SW480 (cell line): ENCODE data around the gene VIPAS39.
"Not testable (repeated sequence)": the region's sequence is repeated elsewhere in the genome, so short reads cannot be mapped to it uniquely, and the experiment has no call there.

Experiments used
- DNase-seq: peaks from one replicate; pipeline ENCODE4 v3.0.0-alpha.2; 2016; ENCODE audit warnings: low spot score

The VIPAS39 gene

DNA sequence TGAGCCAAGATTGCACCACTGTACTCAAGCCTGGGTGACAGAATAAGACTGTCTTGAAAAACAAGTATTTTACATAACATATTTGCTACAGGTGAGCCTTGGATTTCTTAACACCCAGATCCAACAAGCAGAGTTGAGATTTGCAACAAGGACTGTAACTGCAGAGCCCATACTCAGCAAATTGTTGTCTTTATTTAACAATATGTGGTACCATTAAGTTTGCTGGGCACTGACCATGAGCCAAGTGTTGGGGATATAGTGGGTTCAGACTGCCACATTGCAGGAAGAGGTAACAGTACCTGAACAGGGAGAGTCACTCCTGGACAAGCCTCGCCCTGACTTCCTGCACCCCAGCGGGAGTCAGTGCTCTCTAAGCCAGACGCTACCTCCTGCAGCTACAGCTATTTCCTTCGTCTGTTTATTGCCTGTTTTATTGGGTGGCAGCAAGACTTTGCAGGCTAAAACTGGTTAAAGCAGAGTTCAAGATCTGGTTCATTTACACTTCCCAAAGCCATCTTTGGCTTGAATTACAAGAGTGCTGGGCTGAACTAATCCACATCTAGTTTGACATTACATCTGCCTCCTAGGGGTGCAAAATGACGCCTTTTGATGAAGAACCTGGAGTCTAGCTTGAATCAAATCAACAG lies 12.9 kb upstream of the VIPAS39 start:
- DNase-seq, result no peak

DNA sequence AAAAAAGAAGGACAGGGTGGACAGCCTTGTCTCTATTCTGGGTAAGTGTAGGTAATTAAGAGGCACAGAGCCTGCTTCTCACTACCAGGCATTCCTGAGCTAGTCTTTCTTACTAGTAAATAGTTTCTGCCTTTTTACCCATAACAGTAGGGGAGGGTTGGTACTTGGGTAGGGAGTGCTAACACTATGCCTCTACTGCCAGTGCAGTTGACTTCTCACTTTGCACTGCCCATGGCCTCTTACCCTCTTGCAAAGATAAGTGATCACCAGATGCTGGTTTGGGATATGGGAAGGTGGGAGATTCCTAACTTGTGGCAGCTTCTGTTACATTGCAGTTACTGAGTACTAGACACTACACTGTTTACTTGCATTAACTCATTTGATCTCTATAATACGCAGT lies 12.1 kb upstream of the VIPAS39 start:
- DNase-seq, result no peak

DNA sequence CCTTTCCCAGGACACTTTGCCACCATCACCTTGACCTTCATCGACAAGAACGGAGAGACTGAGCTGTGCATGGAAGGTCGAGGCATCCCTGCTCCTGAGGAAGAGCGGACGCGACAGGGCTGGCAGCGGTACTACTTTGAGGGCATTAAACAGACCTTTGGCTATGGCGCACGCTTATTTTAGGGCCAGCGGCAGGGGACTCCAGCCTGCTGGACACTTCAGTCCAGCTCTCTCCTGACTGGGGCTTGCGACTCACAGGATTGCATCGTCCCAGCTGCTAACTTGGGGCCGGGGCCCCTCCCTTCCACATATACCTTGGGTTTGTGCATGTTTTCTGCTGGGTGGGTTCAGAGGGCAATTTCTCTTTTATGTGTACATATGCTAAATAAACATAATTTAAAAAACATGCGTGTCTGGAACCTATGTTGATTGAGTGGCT lies 11.7 kb upstream of the VIPAS39 start:
- no peak for DNase-seq

GRCh38 chr14:77467801-77468200 lies 10.4 kb upstream of the VIPAS39 start:
- no peak for DNase-seq

DNA sequence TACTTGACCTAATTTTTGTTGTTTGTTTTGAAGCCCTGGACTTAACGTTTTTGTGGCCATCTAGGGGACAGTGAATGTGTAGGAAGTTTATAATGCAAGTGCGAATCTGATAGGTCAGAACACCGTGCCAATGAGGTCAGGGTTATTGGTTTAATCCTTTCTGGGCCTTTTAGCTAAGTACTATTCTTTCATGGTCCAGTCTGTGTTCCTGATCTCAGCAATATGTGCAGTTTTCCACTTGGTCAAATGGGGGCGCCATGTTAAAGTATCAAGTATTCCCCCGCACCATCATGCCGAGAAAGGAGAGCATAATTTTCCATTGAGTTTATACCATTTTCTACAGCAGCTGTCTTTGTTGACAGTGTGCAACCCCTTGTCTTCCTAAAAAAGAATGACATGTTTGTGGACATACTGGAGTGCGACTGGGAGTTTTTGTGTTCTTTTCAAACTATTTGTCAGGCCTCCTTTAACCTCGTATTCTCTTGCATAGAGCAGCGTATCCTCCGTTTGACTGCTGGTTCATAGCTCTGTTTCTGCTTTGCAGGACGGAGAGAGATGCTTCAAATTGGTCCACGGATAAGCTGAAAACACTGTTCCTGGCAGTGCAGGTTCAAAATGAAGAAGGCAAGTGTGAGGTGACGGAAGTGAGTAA lies 1.8 kb upstream of the VIPAS39 start:
- DNase-seq, result peak; percentile 63

GRCh38 chr14:77458249-77458950 lies 999 bp upstream of the VIPAS39 start:
- DNase-seq, result peak; percentile 64

DNA sequence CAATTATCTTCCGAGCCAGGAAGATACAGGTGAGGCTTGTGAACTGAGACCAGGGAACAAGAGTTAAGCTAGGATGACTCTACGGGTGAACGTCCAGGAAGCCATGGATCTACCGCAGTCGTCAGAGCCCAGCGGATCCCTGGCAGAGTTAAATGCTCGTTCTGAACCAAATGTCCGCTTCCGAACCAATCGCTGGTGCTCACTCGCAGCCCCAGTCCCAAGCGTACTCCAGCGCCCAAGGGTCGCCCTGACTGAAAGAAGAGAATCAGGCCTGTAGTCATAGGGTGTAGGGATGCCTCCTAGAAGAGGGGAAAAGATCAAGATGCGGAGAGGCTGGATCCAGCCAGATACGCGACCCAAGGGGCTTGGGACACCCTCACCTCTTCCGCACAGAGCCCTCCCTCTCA lies 283 bp downstream of the VIPAS39 start:
- DNase-seq, result peak; percentile 55

DNA sequence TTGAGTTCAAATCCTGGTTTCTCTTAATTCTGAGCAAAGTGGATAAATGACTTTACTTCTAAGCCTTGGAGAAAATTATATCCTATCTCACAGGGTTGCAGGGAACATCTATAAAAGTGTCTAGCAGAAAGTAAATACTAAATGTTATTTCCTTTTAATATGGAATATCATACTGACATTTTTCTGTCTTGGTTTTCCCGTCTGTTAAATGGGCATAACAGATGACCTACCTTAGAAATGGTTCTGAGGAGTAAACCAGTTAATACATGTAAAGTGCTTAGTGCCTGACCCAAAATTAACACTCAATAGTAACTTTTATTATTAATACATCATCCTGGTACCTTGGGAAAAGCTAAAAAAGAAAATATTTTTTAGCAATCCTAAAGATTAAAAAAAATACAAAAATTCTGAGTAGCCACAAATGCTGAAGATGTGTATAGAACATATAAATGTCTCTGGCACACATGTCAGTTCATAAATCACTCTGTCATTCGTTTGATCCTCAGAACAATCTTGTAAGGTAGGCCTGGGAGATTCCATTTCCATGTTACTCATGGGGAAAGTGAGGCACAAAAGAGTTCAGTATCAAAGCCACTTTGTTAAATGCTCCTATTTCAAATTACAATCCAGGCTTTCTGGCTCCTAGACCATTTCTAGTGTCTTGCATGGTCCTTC lies 1.3 kb downstream of the VIPAS39 start:
- DNase-seq, result no peak

DNA sequence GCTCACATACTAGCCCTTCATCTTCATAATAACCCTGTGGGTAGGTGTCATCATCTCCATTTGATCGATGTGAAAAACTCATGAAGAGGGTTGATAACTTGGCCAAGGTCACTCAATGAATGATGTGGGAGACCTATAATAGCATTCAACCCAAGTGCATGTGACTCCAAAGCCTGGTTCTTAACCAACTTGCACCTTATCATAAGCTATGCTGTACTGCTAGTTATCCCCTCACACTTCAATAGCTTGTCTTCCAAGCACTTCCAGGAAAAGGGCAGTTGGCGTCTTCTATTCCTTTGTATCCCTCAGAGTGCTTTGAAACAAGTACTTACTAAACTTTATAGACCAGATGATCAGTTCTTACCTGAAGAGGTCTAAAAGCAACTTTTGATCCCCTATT lies 15.2 kb downstream of the VIPAS39 start:
- DNase-seq, result no peak

GRCh38 chr14:77439861-77440260 lies 17.5 kb downstream of the VIPAS39 start:
- DNase-seq, result no peak

DNA sequence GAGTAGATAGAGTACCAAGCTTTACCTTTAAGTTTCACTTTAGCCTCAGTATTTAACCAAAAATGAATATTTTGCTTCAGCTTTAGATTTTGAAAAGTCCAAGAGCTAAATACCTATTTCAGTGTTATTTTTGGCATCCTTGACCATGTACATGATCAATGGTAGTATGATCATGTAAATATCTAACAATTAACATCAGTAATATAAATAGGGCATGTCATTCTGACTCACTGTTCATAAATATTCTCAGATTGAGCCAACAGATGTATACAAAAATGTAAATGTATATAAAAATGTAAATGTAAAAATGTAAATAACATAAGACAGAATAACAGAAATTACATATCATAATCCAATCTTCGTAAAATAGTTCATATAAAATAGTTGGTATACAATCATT lies 18.8 kb downstream of the VIPAS39 start:
- DNase-seq, result no peak

DNA sequence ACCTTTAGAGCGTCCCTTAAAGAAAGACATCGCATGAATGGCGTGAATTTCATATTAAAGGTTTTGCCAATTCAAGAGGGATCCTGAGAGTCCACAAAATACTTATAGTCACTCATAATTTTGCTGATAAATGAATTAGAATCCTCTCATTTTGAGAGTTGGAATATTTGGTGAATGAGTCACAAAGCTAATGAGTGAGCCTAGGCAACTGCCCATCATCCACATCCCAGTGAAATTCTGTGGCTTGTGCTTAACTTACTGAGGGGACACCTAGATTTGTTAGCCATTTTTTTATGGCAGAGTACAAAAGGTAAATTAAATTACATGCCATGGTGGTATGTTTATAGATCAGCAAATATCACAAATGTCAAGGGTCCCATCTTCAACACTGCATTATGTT lies 21.4 kb downstream of the VIPAS39 start:
- no peak for DNase-seq

GRCh38 chr14:77426396-77426795 lies 31.0 kb downstream of the VIPAS39 start:
- no peak for DNase-seq

DNA sequence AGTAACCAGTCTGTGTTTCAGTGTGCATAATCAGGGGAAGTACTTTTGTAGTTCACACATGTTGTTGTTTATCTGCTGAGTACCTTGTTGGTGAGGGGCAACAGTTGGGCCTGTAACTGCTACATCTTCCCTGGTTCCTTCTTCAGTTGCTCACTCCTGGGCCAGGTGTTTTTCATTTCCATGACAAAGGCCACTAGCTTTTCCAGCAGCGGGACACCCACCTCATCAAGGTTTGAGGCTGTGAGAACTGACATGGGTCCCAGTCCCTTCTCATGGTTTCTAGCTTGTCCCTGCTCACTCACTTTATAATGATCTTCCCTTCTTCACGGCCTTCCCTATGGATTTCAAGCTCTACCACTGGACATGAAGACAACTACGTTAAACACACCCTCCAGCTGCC lies 32.5 kb downstream of the VIPAS39 start:
- DNase-seq, result no peak

DNA sequence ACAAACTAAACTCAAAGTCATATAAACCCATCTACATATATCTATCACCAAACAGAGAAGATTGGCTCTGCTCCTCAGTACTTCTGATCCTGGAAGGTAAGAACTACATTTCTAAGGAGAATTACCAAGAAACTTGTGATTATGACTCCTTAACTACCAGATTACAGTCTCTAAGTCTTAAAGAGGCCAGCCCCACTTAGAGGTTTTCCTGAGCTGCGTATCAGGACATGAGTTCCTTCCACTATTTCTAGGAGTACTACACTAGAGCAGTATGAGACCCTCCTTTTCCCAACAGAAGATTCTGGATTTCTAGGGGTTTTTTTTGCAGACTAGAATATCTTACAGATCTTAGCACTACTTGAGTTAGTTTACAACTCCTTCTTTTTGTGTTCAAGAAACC lies 34.0 kb downstream of the VIPAS39 start, which contains the start of gene NOXRED1:
Gene NOXRED1 (minus strand): TSS at position 101 of the 400 bp plus-strand sequence. CDS start 634 bp downstream, outside the sequence.
- no peak for DNase-seq

GRCh38 chr14:77421201-77421600 lies 36.2 kb downstream of the VIPAS39 start:
- no peak for DNase-seq

- DNase-seq, result no peak
Measured at GRCh38 chr14:77416836-77417235, 40.6 kb downstream of the VIPAS39 start.

- not testable (repeated sequence) for DNase-seq
Measured at GRCh38 chr14:77416098-77416497, 41.3 kb downstream of the VIPAS39 start.

GRCh38 chr14:77415403-77416030 lies 41.9 kb downstream of the VIPAS39 start:
- DNase-seq, result not testable (repeated sequence)

- DNase-seq, result peak; percentile 22
Measured at GRCh38 chr14:77409131-77409533, 48.3 kb downstream of the VIPAS39 start.

- DNase-seq, result no peak
Measured at GRCh38 chr14:77407158-77407557, 50.2 kb downstream of the VIPAS39 start.

GRCh38 chr14:77406718-77407117 lies 50.7 kb downstream of the VIPAS39 start:
- no peak for DNase-seq
